GM19328 (cell line): Measurements from ENCODE around the gene PTPRR.

Source experiments
- ATAC-seq: cut with Tn5 transposase; IDR thresholded peaks from one replicate; pipeline ENCODE4 v1.9.1; 2021; ENCODE audit warnings: mild to moderate bottlenecking, moderate library complexity; ENCODE audit not compliant: unreplicated experiment

The PTPRR gene

DNA sequence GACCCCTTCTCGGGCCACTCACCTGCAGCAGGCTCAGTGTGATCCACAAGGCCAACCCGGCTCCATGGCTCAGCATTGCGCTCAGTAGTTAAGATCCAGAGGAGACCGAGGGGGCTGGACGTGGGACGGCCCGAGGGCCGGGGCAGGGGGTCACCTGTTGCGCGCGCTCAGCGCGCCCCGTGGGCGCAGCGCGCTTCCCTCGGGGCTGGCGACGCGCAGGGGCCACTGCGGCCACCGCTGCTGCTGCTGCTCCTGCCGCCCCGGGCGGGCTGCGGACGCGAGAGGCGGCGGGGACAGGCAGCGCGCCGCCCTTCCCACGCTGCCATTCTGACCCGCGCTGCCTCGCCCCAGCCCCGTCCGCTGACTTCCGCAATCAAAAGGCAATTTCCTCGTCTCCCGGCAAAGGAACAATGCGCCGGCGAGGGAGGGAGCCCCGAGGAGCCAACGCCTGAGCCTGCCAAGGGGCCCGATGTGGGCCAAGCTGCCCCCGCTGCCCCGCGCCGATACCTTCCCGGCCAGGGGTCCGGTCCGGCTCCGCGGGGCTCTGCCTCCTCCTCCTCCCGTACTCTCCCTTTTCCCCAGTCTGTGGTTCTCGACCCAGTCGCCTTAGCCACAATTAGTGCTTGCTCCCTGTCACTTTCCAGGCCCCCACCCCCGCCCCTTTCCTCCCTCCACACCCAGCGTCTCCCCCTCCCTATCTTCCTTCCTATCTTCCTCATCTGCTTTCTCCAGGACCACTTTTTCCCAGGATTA lies 310.6 kb downstream of the PTPRR start:
- no peak for ATAC-seq

DNA sequence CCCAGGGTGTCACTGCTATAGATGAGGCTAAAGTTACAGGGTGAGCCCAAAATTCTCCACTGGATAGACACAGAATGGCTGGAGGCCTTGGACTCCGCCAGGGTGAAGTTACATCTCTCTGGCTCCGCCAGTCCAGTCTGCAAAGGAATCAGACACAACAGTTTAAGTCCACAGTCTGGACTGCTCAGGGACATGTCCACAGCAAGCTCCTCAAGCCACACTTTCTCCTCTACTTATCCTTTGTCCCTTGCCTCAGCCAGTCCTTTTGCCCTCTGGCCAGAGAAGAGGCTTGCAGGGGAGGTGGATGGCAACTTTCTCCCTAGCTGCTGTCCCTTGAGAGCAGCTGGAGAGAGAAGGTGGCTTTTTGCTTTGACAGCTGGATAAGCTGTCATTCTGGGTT lies 311.3 kb downstream of the PTPRR start:
- no peak for ATAC-seq

GRCh38 chr12:70608184-70608583 lies 312.4 kb downstream of the PTPRR start:
- ATAC-seq, result no peak

DNA sequence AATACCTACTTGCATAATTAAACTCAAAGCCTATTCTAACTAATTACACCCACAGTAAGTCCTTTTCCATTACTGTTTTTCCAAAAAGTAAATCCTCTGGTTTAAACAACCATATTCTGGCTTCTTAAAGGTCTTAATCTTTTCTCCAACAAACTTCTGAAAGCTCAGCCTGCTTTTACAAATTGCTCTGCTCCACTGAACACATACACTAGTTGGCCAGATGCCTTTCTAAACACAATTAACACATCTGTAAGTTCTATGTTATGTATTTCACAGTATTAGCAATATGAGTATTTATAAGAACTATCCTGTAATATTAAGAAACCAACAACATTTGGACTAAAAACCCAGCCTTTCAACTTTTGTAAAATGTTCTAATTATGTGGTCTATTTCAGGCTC lies 313.4 kb downstream of the PTPRR start:
- no peak for ATAC-seq

- no peak for ATAC-seq
Measured at GRCh38 chr12:70605976-70606375, 314.6 kb downstream of the PTPRR start.

- ATAC-seq, result no peak
Measured at GRCh38 chr12:70604662-70605061, 315.9 kb downstream of the PTPRR start.

DNA sequence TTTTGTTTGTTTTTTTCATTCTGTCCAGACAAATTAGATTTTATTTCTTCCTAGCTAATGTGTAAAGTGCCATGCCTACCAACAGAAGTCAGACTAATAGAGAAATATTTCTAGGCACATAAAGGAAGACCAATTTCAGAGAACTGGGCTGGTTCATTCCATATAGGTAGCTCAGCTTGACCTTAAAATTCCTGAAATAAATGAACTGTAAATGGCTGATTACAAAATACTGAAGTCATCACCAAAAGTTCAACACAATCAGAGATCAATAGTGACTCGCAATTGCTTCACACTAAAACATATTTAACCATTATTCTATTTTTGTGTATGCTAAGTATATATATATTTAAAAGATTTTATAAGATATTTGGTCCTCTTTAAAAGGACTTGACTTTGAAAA lies 317.5 kb downstream of the PTPRR start:
- no peak for ATAC-seq

DNA sequence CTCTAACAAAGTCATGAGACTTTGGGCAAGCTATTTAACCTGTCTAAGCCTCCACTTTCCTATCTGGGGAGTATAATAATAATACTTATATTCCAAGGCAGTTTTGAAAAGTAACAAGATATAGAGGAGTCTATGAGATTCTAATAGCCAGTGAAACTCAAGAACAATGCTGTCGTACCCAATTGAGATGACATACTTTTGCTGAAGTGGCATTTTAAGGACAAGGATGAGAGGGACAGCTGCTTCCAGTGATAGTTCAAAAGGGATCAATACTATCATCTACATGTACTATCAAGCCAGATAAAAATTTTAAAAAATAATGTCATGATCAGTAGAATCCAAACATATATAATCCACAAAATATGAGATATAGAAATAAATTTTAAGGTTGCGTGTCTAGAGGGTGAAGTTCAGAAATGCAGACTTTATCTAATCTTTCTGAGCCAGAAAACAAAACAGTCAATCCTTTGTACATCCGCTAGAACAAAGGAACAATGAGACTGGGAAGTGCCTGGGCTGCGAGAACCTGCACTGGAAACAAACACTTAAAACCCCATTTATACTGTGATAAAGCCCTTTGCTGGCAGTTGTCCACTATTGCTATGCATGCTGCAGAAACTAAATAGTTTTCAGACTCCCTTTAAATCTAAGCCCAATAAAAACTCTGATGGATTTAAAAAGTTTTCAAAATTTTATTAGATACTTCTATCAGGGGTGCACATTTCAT lies 321.9 kb downstream of the PTPRR start:
- ATAC-seq, result no peak

DNA sequence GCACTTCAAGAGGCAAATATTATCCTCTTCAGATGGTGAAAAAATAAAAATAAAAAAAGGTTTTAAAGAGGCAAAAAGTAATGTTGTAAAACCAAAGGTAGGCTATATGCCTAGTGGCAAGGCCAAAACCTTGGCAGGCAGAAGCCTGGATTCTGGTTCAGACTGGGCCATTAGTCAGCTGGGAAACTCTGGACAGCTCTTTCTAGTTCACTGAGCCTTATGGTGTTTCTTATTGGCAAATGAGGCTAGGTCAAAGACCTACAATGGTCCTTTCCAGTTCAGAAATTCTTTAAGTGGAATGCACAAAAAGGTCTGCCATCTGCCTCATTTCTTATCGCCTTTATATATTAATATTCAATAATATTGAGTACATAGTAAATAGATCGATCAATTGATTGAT lies 327.9 kb downstream of the PTPRR start:
- ATAC-seq, result no peak

GRCh38 chr12:70590549-70591226 lies 329.9 kb downstream of the PTPRR start:
- no peak for ATAC-seq

DNA sequence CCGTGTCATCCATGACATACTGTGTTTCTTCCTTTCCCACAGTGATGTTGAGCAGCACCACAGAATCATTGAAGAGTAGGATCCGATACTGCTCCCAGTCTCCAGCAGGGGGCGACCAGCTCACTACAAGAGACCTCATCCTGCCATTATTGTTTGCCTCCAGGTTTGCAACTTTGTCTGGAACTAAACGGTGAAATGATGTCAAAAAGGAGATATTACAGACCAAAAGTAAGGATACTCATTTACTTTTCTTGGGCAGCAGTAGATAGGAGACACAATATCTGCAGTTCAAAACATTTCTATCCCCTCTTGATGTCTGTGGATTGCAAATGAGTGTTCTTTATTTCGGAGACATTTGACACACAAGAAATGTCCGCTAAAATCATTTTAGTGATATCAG lies 330.5 kb downstream of the PTPRR start:
- ATAC-seq, result peak; percentile 87
